Measurements from ENCODE around the gene AFMID. TPM values are rescaled to one million over a fixed set of nuclear protein-coding genes. Genes with fewer than 3 reads are reported as not detected.
A peak's percentile ranks its signal among the peaks of the same experiment; 100 is the strongest.
"Not testable (repeated sequence)": the region's sequence is repeated elsewhere in the genome, so short reads cannot be mapped to it uniquely, and the experiment has no call there.

AFMID gene
- total RNA-seq, 2 experiments from 2014 or later, result 9.2 to 14.0 TPM

- H3K27ac Mint-ChIP-seq, result no peak overlapping the region
- no peak overlapping the region for H3K4me3 Mint-ChIP-seq
- no peaks in the 10 kb centered on the region for H3K36me3 Mint-ChIP-seq (ENCODE audit: low read depth)
- peaks cover 8% of the 10 kb centered on the region for H3K4me1 Mint-ChIP-seq
- POLR2A ChIA-PET, result interaction anchor here (0.7 kb wide), 1 partner anchor 23 kb away, joined by 3 read pairs; no protein-coding TSS in a partner anchor
- no peaks in the 10 kb centered on the region for H3K9me3 Mint-ChIP-seq
- CTCF ChIA-PET, result interaction anchor here (0.9 to 1.7 kb wide), 3 partner anchors 12 to 18 kb away, joined by 4 to 11 read pairs (median 5); no protein-coding TSS in a partner anchor
- no peak for DNase-seq
- no peaks in the 10 kb centered on the region for H3K27me3 Mint-ChIP-seq
These were observed 22.2 kb upstream of the AFMID start for GRCh38 chr17:78164748-78165607.

- Mint-ChIP-seq H3K4me3 (no peak overlapping the region), H3K36me3 (ENCODE audit: low read depth) (peaks cover 3% of the 10 kb centered on the region), H3K4me1 (peaks cover 18% of the 10 kb centered on the region), H3K27me3 (no peaks in the 10 kb centered on the region), H3K9me3 (no peaks in the 10 kb centered on the region), H3K27ac (no peak overlapping the region)
- POLR2A ChIA-PET, result no interaction called here
- CTCF ChIA-PET, result interaction anchor here (1.3 kb wide), 1 partner anchor 10 kb away, joined by 4 read pairs; no protein-coding TSS in a partner anchor
- no peak for DNase-seq
These were observed 20.7 kb upstream of the AFMID start for GRCh38 chr17:78166416-78166815.

- Mint-ChIP-seq H3K27ac (peak within 1 kb of the TSS; percentile 66), H3K27me3 (no peaks in the 10 kb centered on the region), H3K4me3 (peak within 1 kb of the TSS; percentile 67), H3K36me3 (ENCODE audit: low read depth) (peaks cover 19% of the 10 kb centered on the region), H3K4me1 (peaks cover 38% of the 10 kb centered on the region), H3K9me3 (no peaks in the 10 kb centered on the region)
- ChIA-PET CTCF (interaction anchor here (1.8 kb wide), 1 partner anchor 38 kb away, joined by 5 read pairs; the partner anchor contains the start of gene TMC8), POLR2A (interaction anchor here (0.9 to 10.2 kb wide), 8 partner anchors 10 to 43 kb away, joined by 3 to 69 read pairs (median 8); partner anchors contain the start of genes AFMID, TK1, TMC6 and TMC8)
- DNase-seq, result peak; percentile 89
These were observed 18.8 kb upstream of the AFMID start, which contains the start of gene SYNGR2 for GRCh38 chr17:78168242-78168902. SYNGR2 (plus strand) TSS chr17:78168581; CDS start chr17:78168617, 36 bp downstream.

GRCh38 chr17:78168903-78169793 lies 18.0 kb upstream of the AFMID start:
- H3K36me3 Mint-ChIP-seq (ENCODE audit: low read depth), result peaks cover 27% of the 10 kb centered on the region
- ChIA-PET POLR2A (interaction anchor here (0.9 to 10.2 kb wide), 12 partner anchors 8 to 56 kb away, joined by 3 to 69 read pairs (median 4); partner anchors contain the start of genes AFMID, TK1, TMC6 and TMC8), CTCF (interaction anchor here (1.0 to 1.8 kb wide), 2 partner anchors 39 to 152 kb away, joined by 3 to 5 read pairs; partner anchors contain the start of gene TMC8)
- H3K9me3 Mint-ChIP-seq, result no peaks in the 10 kb centered on the region
- H3K4me1 Mint-ChIP-seq, result peaks cover 45% of the 10 kb centered on the region
- peak; percentile 44 for DNase-seq
- H3K27me3 Mint-ChIP-seq, result no peaks in the 10 kb centered on the region
- peak overlapping the region; percentile 64 for H3K4me3 Mint-ChIP-seq
- peak overlapping the region; percentile 40 for H3K27ac Mint-ChIP-seq

- POLR2A ChIA-PET, result interaction anchor here (1.0 to 10.2 kb wide), 6 partner anchors 14 to 41 kb away, joined by 3 to 69 read pairs (median 10); partner anchors contain the start of genes AFMID, TK1 and TMC8
- peak overlapping the region; percentile 36 for H3K27ac Mint-ChIP-seq
- CTCF ChIA-PET, result no interaction called here
- H3K4me1 Mint-ChIP-seq, result peaks cover 61% of the 10 kb centered on the region
- DNase-seq, result no peak
- peaks cover 37% of the 10 kb centered on the region for H3K36me3 Mint-ChIP-seq (ENCODE audit: low read depth)
- H3K4me3 Mint-ChIP-seq, result peak overlapping the region; percentile 24
- no peaks in the 10 kb centered on the region for H3K9me3 Mint-ChIP-seq
- no peaks in the 10 kb centered on the region for H3K27me3 Mint-ChIP-seq
These were observed 16.2 kb upstream of the AFMID start for GRCh38 chr17:78170692-78171590.

GRCh38 chr17:78171591-78172248 lies 15.4 kb upstream of the AFMID start:
- POLR2A ChIA-PET, result interaction anchor here (1.0 to 10.2 kb wide), 3 partner anchors 13 to 37 kb away, joined by 3 to 69 read pairs (median 12); partner anchors contain the start of genes AFMID and TK1
- H3K27me3 Mint-ChIP-seq, DNase-seq, CTCF ChIA-PET, H3K9me3 Mint-ChIP-seq, H3K4me3 Mint-ChIP-seq: not testable (repeated sequence)
- Mint-ChIP-seq H3K4me1 (peaks cover 68% of the 10 kb centered on the region), H3K27ac (peak overlapping the region; percentile 90), H3K36me3 (ENCODE audit: low read depth) (peaks cover 40% of the 10 kb centered on the region)

- Mint-ChIP-seq H3K27ac (peak overlapping the region; percentile 90), H3K4me1 (peaks cover 73% of the 10 kb centered on the region), H3K4me3 (no peak overlapping the region), H3K27me3 (no peaks in the 10 kb centered on the region), H3K36me3 (ENCODE audit: low read depth) (peaks cover 46% of the 10 kb centered on the region), H3K9me3 (no peaks in the 10 kb centered on the region)
- POLR2A ChIA-PET, result interaction anchor here (0.6 to 10.2 kb wide), 7 partner anchors 9 to 77 kb away, joined by 3 to 69 read pairs (median 4); partner anchors contain the start of genes AFMID and TK1
- DNase-seq, result no peak
- CTCF ChIA-PET, result interaction anchor here (0.8 kb wide), 1 partner anchor 18 kb away, joined by 4 read pairs; no protein-coding TSS in a partner anchor
These were observed 14.7 kb upstream of the AFMID start for GRCh38 chr17:78172249-78173051.

- DNase-seq, result peak; percentile 53
- peak overlapping the region; percentile 90 for H3K27ac Mint-ChIP-seq
- no peak overlapping the region for H3K4me3 Mint-ChIP-seq
- H3K4me1 Mint-ChIP-seq, result peaks cover 73% of the 10 kb centered on the region
- H3K27me3 Mint-ChIP-seq, result no peaks in the 10 kb centered on the region
- H3K36me3 Mint-ChIP-seq (ENCODE audit: low read depth), result peaks cover 46% of the 10 kb centered on the region
- POLR2A ChIA-PET, result interaction anchor here (0.6 to 10.2 kb wide), 7 partner anchors 10 to 76 kb away, joined by 3 to 69 read pairs (median 4); partner anchors contain the start of genes AFMID and TK1
- H3K9me3 Mint-ChIP-seq, result no peaks in the 10 kb centered on the region
- CTCF ChIA-PET, result interaction anchor here (0.8 to 4.1 kb wide), 2 partner anchors 17 to 88 kb away, joined by 4 to 35 read pairs; no protein-coding TSS in a partner anchor
These were observed 14.0 kb upstream of the AFMID start for GRCh38 chr17:78173097-78173715.

- Mint-ChIP-seq H3K4me3 (no peak overlapping the region), H3K9me3 (no peaks in the 10 kb centered on the region)
- CTCF ChIA-PET, result interaction anchor here (1.0 to 4.1 kb wide), 5 partner anchors 27 to 154 kb away, joined by 3 to 35 read pairs (median 20); no protein-coding TSS in a partner anchor
These were observed 12.8 kb upstream of the AFMID start for GRCh38 chr17:78174346-78174869.

More at GRCh38 chr17:78174346-78174869, 12.8 kb upstream of the AFMID start:
- Mint-ChIP-seq H3K27ac (peak overlapping the region; percentile 90), H3K27me3 (no peaks in the 10 kb centered on the region), H3K36me3 (ENCODE audit: low read depth) (peaks cover 58% of the 10 kb centered on the region), H3K4me1 (peaks cover 72% of the 10 kb centered on the region)
- POLR2A ChIA-PET, result interaction anchor here (1.8 to 10.2 kb wide), 3 partner anchors 11 to 40 kb away, joined by 4 to 69 read pairs (median 12); partner anchors contain the start of genes AFMID and TK1
- DNase-seq, result no peak

Data from activated CD4-positive, alpha-beta memory T cell treated with anti-CD3 and anti-CD28 coated beads, Interleukin-2, amount 10 ng/mL, durations not matched to agents 7 days and 5 days (primary cell).